NCI-H748 (cell line): ENCODE measurements around the gene CYP4Z1.
"Not testable (repeated sequence)": the region's sequence is repeated elsewhere in the genome, so short reads cannot be mapped to it uniquely, and the experiment has no call there.

Experiments used
- DNase-seq: peaks from one replicate; lab custom pipeline; 2025; ENCODE audit not compliant: unreplicated experiment; lab: John Stamatoyannopoulos, UW

The CYP4Z1 gene

GRCh38 chr1:47128221-47128620 lies 61.2 kb downstream of the CYP4Z1 start:
- DNase-seq: no peak

- DNase-seq: not testable (repeated sequence)
These were observed 61.8 kb downstream of the CYP4Z1 start for GRCh38 chr1:47128854-47129253.

DNA sequence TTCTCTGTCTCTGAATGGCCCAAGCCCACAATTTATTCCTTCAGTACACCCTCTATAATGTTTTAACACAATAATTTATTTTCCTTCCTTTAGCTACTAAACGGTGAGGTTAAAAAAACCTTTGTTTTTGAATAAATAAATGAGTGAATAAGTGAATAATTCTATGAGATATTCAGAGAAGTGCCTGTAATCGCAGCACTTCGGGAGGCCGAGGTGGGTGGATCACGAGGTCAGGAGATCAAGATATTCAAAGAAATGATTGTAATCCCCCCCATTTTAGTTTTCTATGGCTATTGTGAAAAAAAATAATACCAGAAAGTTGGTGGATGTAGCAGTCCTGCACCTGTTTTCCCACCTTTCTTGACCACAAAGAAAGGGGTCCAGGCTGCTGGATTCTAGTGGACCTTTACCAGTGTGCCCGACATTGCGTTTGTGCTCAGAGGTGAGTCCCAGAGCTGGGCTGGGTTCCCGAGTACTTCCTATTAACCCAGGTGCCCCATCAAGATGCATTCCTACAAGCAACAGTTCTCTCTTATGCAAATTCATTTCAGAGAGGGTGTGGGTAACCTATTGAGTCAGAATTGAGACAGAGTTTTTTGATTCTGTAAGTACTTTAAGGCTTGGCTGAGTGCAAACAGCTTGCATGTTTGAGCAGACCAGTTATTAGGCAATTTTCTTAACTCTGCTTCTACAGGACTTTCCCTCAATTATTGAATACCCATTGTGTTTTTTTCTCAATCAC lies 62.6 kb downstream of the CYP4Z1 start:
- DNase-seq: not testable (repeated sequence)

DNA sequence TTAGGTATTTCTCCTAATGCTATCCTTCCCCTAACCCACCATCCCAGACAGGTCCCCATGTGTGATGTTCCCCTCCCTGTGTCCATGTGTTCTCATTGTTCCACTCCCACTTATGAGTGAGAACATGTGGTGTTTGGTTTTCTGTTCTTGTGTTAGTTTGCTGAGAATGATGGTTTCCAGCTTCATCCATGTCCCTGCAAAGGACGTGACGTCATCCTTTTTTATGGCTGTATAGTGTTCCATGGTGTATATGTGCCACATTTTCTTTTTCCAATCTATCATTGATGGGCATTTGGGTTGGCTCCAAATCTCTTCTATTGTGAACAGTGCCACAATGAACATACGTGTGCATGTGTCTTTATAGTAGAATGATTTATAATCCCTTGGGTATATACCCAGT lies 65.6 kb downstream of the CYP4Z1 start:
- not testable (repeated sequence) for DNase-seq

GRCh38 chr1:47137198-47137597 lies 70.2 kb downstream of the CYP4Z1 start, which contains the start of gene CYP4A22:
Gene CYP4A22, plus strand, starts transcription at chr1:47137441. Its CDS starts 45 bp downstream, at chr1:47137486.
- DNase-seq: no peak

GRCh38 chr1:47137925-47138615 lies 71.0 kb downstream of the CYP4Z1 start:
- no peak for DNase-seq

DNA sequence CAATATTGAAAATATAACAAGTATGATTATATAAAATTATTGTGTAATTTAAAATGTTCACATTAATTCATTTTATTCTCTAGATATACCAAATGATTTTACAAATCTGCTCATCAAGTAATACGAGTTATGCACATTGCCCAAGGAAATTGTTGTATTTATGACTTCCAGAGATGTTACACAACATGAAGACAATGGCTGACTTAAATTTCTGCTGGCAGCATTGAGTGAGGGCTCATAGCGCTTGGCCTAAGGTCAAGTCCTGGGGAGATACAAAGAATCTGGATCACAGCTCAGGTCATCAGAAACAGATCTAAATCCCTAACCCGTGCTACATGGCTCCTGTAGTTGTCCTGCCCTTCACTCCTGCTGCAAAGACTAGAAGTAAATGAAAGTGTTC lies 73.3 kb downstream of the CYP4Z1 start:
- DNase-seq: not testable (repeated sequence)

GRCh38 chr1:47143654-47144053 lies 76.6 kb downstream of the CYP4Z1 start:
- DNase-seq: peak; percentile 29

- not testable (repeated sequence) for DNase-seq
These were observed 79.5 kb downstream of the CYP4Z1 start for GRCh38 chr1:47146495-47146894.

- DNase-seq: no peak
These were observed 80.2 kb downstream of the CYP4Z1 start for GRCh38 chr1:47147047-47147785.

DNA sequence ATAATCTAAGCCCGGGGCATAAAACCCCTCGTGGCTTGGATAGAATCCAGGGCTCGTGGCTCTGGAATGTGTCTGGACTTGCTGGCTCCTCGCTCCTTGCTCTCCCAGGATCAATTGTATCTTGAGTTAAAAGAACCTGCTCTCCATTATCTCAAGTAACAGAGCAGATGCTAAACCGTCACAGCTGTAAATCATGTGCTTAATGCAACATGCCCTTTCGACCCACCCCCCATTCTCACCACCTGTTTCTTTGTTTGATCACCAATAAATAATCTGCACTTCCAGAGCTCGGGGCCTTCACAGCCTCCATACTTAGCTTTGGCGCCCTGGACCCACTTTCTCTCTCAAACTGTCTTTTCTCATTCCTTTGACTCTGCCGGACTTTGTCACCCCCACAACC lies 82.1 kb downstream of the CYP4Z1 start:
- peak; percentile 43 for DNase-seq

- not testable (repeated sequence) for DNase-seq
These were observed 89.4 kb downstream of the CYP4Z1 start for GRCh38 chr1:47156457-47156856.

- DNase-seq: not testable (repeated sequence)
These were observed 90.9 kb downstream of the CYP4Z1 start for GRCh38 chr1:47157957-47158356.

DNA sequence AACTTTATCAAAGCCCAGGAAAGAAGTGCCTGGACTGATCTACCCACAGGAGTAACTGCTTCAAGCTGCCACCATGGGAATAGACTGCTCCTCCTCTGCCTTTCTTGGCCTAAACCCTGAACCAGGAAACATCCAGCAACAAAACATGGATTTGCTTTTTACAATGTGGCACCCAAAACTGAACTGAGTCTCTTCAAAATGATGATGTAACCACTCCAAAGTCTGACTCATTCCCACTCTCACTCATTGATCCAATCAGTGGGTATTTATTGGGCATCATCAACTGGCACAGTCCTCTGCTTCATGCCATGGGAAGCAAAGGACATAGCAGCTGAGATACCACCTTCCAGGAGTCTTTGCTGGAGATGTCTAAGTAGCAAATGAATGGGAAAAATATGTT lies 93.7 kb downstream of the CYP4Z1 start:
- no peak for DNase-seq

DNA sequence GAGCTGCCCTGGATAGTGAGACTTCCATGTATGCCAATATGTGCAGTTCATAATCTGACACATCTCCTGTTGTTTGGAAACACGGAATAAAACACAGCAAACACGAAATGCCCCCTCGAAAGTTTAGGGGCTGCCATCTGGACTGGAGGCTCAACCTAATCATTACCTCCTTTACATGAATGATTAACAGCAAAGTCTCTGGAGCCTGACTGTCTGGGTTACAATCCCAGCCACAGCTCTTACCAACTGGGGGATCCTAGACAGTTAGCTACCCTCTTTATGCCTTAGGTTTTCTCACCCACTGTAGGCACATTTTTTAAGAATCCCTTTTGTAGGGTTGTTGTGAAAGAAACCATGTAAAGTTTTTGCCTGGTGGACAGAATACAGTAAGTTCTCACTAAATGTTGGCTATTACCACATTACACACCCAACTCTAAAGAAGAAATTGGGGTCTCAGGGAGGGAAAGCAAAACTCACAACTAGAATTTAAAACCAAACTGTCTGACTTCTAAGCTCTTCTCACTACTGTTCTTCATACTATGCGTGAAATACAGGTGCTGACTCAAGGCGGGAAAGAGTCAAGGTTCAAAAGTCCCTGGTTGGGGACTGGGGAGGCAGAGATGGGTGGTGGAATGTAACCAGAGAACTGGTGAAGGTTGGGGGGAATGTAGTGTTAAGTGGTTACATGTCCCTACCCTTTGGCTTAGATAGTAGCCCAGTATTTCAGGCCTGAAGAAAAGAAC lies 94.4 kb downstream of the CYP4Z1 start:
- DNase-seq: no peak

GRCh38 chr1:47164552-47164951 lies 97.5 kb downstream of the CYP4Z1 start:
- DNase-seq: no peak
